IMR-90 (cell line): ENCODE data around the gene ESM1. TPM values are rescaled to one million over a fixed set of nuclear protein-coding genes. Genes with fewer than 3 reads are reported as not detected.

Source experiments
- ATAC-seq: fragments of 200-7000 bp; cut with Tn5 transposase; 2 replicates; pipeline ENCODE4 v1.9.1; 2020; ENCODE audit warnings: low read depth, mild to moderate bottlenecking, moderate library complexity
- BruUV-seq: library from RNA; stranded (reverse); fragments of 400-500 nt; replicated peaks from 2 replicates; lab custom pipeline; 2021; lab: Mats Ljungman, UMichigan
- CTCF ChIA-PET: fragments of 300-600 bp; formaldehyde crosslinking; extraction: SDS; loops from one replicate; lab custom pipeline; 2021; ENCODE audit warnings: antibody characterized with exemption; lab: Yijun Ruan, JAX
- POLR2A ChIA-PET: fragments of 300-600 bp; sonication (Branson Sonifier 250); formaldehyde crosslinking; loops from one replicate; lab custom pipeline; 2022; ENCODE audit warnings: antibody characterized with exemption; ENCODE audit not compliant: unreplicated experiment; lab: Charles Lee
- DNase-seq: peaks from one replicate; pipeline ENCODE4 v3.0.0; 2013
- H2AFZ ChIP-seq: replicated peaks from 2 replicates; pipeline ENCODE3; 2013; ENCODE audit warnings: low read length, mild to moderate bottlenecking; ENCODE audit not compliant: poor library complexity
- H2AK5ac ChIP-seq: 2 replicates; pipeline ENCODE4 v1.6.1; 2013; ENCODE audit warnings: low read depth, low read length, inconsistent platforms
- H2AK9ac ChIP-seq: replicated peaks from 2 replicates; pipeline ENCODE3; 2013; ENCODE audit warnings: mild to moderate bottlenecking, low read depth, low read length, moderate library complexity; ENCODE audit not compliant: poor library complexity
- H2BK120ac ChIP-seq: 2 replicates; pipeline ENCODE4 v1.6.1; 2013; ENCODE audit warnings: low read depth, low read length, inconsistent platforms
- H2BK15ac ChIP-seq: 3 replicates; pipeline ENCODE4 v1.6.1; 2013; ENCODE audit warnings: low read depth, low read length, inconsistent platforms
- H2BK20ac ChIP-seq: 2 replicates; pipeline ENCODE4 v1.6.1; 2013; ENCODE audit warnings: low read depth, mild to moderate bottlenecking, inconsistent platforms, low read length, moderate library complexity
- H2BK5ac ChIP-seq: 2 replicates; pipeline ENCODE4 v1.6.1; 2013; ENCODE audit warnings: mild to moderate bottlenecking, low read depth, low read length, inconsistent platforms; ENCODE audit not compliant: poor library complexity, severe bottlenecking
- H3K14ac ChIP-seq: replicated peaks from 2 replicates; pipeline ENCODE4 v1.6.1; 2013; ENCODE audit warnings: low read depth, low read length, inconsistent platforms
- H3K18ac ChIP-seq: 2 replicates; pipeline ENCODE4 v1.6.1; 2013; ENCODE audit warnings: low read depth, low read length, control low read depth
- H3K23ac ChIP-seq: 2 replicates; pipeline ENCODE4 v1.6.1; 2013; ENCODE audit warnings: low read depth, low read length, inconsistent platforms
- H3K27ac ChIP-seq: 2 replicates; pipeline ENCODE4 v1.5.1; 2013; ENCODE audit warnings: mild to moderate bottlenecking, control low read depth, low read length; ENCODE audit not compliant: insufficient read depth
- H3K27me3 ChIP-seq: 2 replicates; pipeline ENCODE4 v1.6.1; 2013; ENCODE audit warnings: low read length; ENCODE audit not compliant: control insufficient read depth, insufficient read depth
- H3K36me3 ChIP-seq: 2 replicates; pipeline ENCODE4 v1.6.1; 2013; ENCODE audit warnings: low read length, mixed read lengths; ENCODE audit not compliant: control insufficient read depth, insufficient read depth
- H3K4ac ChIP-seq: 2 replicates; pipeline ENCODE4 v1.6.1; 2013; ENCODE audit warnings: low read depth, low read length, inconsistent platforms
- H3K4me1 ChIP-seq: 2 replicates; pipeline ENCODE4 v1.6.1; 2013; ENCODE audit warnings: low read length, mixed read lengths; ENCODE audit not compliant: control insufficient read depth, insufficient read depth
- H3K4me2 ChIP-seq: 2 replicates; pipeline ENCODE4 v1.6.1; 2013; ENCODE audit warnings: low read depth, mild to moderate bottlenecking, control low read depth, low read length, moderate library complexity
- H3K4me3 ChIP-seq: 2 replicates; pipeline ENCODE4 v1.5.1; 2013; ENCODE audit warnings: low read depth, mild to moderate bottlenecking, control low read depth, low read length, moderate library complexity; ENCODE audit not compliant: insufficient read depth
- H3K56ac ChIP-seq: 2 replicates; pipeline ENCODE4 v1.6.1; 2013; ENCODE audit warnings: low read length, inconsistent platforms; ENCODE audit not compliant: insufficient read depth; ENCODE audit errors: extremely low read depth
- H3K79me1 ChIP-seq, 2 experiments: 2 replicates each; pipeline ENCODE4 v1.6.1; 2013; ENCODE audit warnings: low read length in 2 of 2, inconsistent platforms in 1 of 2, low read depth in 1 of 2
- H3K9ac ChIP-seq: 2 replicates; pipeline ENCODE4 v1.6.1; 2013; ENCODE audit warnings: low read depth, low read length, control low read depth
- H3K9me1 ChIP-seq: 2 replicates; pipeline ENCODE4 v1.6.1; 2013; ENCODE audit warnings: low read length, inconsistent platforms; ENCODE audit not compliant: insufficient read depth
- H3K9me3 ChIP-seq: 2 replicates; pipeline ENCODE4 v1.6.1; 2013; ENCODE audit warnings: low read length; ENCODE audit not compliant: control insufficient read depth, insufficient read depth
- H4K20me1 ChIP-seq: 2 replicates; pipeline ENCODE4 v1.6.1; 2013; ENCODE audit warnings: low read length, inconsistent platforms; ENCODE audit not compliant: insufficient read depth
- H4K5ac ChIP-seq: 2 replicates; pipeline ENCODE4 v1.6.1; 2013; ENCODE audit warnings: mild to moderate bottlenecking, low read depth, low read length, control low read depth
- H4K8ac ChIP-seq, 2 experiments: 2 replicates each; pipeline ENCODE4 v1.6.1; 2013; ENCODE audit warnings: low read depth in 2 of 2, low read length in 2 of 2, control low read depth in 1 of 2, inconsistent platforms in 1 of 2
- H4K91ac ChIP-seq: 2 replicates; pipeline ENCODE4 v1.6.1; 2013; ENCODE audit warnings: low read depth, low read length, inconsistent platforms; ENCODE audit not compliant: insufficient read depth
- CEBPB ChIP-seq: IDR thresholded peaks from 2 replicates; pipeline ENCODE4 v1.6.1; 2012; ENCODE audit warnings: low read depth, low read length, improper control_type of control experiment
- CHD1 ChIP-seq: IDR thresholded peaks from 2 replicates; pipeline ENCODE4 v1.6.1; 2012; ENCODE audit warnings: low read depth, low read length, improper control_type of control experiment
- MXI1 ChIP-seq: IDR thresholded peaks from 2 replicates; pipeline ENCODE4 v1.6.1; 2012; ENCODE audit warnings: low read depth, mild to moderate bottlenecking, low read length, moderate library complexity, borderline replicate concordance
- NFE2L2 ChIP-seq: fragments of 150-350 bp; IDR thresholded peaks from 2 replicates; pipeline ENCODE4 v1.6.1; 2016; ENCODE audit warnings: low read depth, mild to moderate bottlenecking, low read length
- POLR2A ChIP-seq: IDR thresholded peaks from 2 replicates; pipeline ENCODE4 v1.6.1; 2012; ENCODE audit warnings: mild to moderate bottlenecking, low read depth, low read length
- RAD21 ChIP-seq: IDR thresholded peaks from 2 replicates; pipeline ENCODE4 v1.6.1; 2012; ENCODE audit warnings: low read length, improper control_type of control experiment
- RCOR1 ChIP-seq: IDR thresholded peaks from 2 replicates; pipeline ENCODE4 v1.6.1; 2012; ENCODE audit warnings: mild to moderate bottlenecking, low read length, improper control_type of control experiment; ENCODE audit not compliant: insufficient replicate concordance
- SMC3 ChIP-seq: fragments of 150-350 bp; IDR thresholded peaks from 2 replicates; pipeline ENCODE4 v1.6.1; 2016; ENCODE audit warnings: low read depth, mild to moderate bottlenecking, antibody characterized with exemption, low read length, moderate library complexity
- USF2 ChIP-seq: fragments of 150-350 bp; IDR thresholded peaks from 2 replicates; pipeline ENCODE4 v1.6.1; 2017; ENCODE audit warnings: mild to moderate bottlenecking, antibody characterized with exemption, low read length, low read depth
- WGBS, 2 experiments: methylation state at CpG; one replicate each; pipeline versions ENCODE4 v1.1.5 to v1.1.7; 2013; ENCODE audit warnings: missing lambda C conversion rate in 2 of 2; ENCODE audit not compliant: insufficient read length in 1 of 2; ENCODE audit errors: extremely low coverage in 2 of 2; 5-methylcytosine and 5-hydroxymethylcytosine counted together
- dilution Hi-C: fragments of 300-500 bp; cut with HindIII; formaldehyde crosslinking; loops from one replicate; pipeline ENCODE4 v1.14.3; 2018; ENCODE audit warnings: low sequenced_read_pairs; ENCODE audit not compliant: unreplicated experiment
- in situ Hi-C: fragments of 300-500 bp; cut with MboI; formaldehyde crosslinking; loops from 3 replicates; pipeline ENCODE4 v1.14.3; 2019; ENCODE audit warnings: low sequenced_read_pairs, inconsistent platforms, mixed read lengths
- intact Hi-C: fragments of 100-400 bp; cut with micrococcal nuclease; formaldehyde crosslinking; loops from 2 replicates; pipeline ENCODE4 v1.10.0; 2022
- polyA plus RNA-seq, 3 experiments: library from polyadenylated mRNA; depleted of rRNA; stranded (reverse); fragments of >200 nt; gene quantifications; 2 replicates each; pipeline ENCODE4 v1.2.3, GENCODE V29; 2012; ENCODE audit warnings: low replicate concordance in 1 of 3
- total RNA-seq: library from RNA; depleted of rRNA; stranded (reverse); fragments of >200 nt; gene quantifications from 2 replicates; pipeline ENCODE4 v1.2.3, GENCODE V29; 2012

ESM1 gene
- total and polyA plus RNA-seq, 2 of the 4 experiments (the other 2 are of a cell fraction), result 7.1 to 10.2 TPM

- Histone ChIP-seq H3K18ac (no peak overlapping the region), H2BK5ac (no peak overlapping the region), H4K5ac (no peak overlapping the region), H2AK9ac (no peak overlapping the region), H4K20me1 (no peaks in the 10 kb centered on the region), H3K36me3 (no peaks in the 10 kb centered on the region), H3K4me1 (no peaks in the 10 kb centered on the region), H2BK20ac (no peak overlapping the region), H3K4me2 (no peak overlapping the region), H3K9me3 (no peaks in the 10 kb centered on the region), H2AK5ac (no peak overlapping the region), H3K23ac (no peak overlapping the region), H3K79me1 (no peaks in the 10 kb centered on the region), H4K91ac (no peak overlapping the region), H3K14ac (no peak overlapping the region), H3K4me3 (no peak overlapping the region), H2BK15ac (no peak overlapping the region), H3K4ac (no peak overlapping the region), H3K9ac (no peak overlapping the region), H4K8ac (no peak overlapping the region), H2AFZ (no peak overlapping the region), H3K27me3 (peaks cover 3% of the 10 kb centered on the region), H3K9me1 (no peaks in the 10 kb centered on the region), H3K27ac (no peak overlapping the region), H3K56ac (no peak overlapping the region), H2BK120ac (no peak overlapping the region)
- DNase-seq (no peak), ATAC-seq (no peak)
- intact Hi-C loops (no loop called here), in situ Hi-C loops (no loop called here), dilution Hi-C loops (no loop called here)
- POLR2A ChIA-PET, result no interaction called here
- WGBS, 2 experiments, result no CpG with 5 or more reads among the region's 1 CpG
- BruUV-seq, result no TSS peak
- TF ChIP-seq NFE2L2, result no peak
- no peak for TF ChIP-seq CEBPB
- TF ChIP-seq CHD1, result no peak
- TF ChIP-seq POLR2A, result no peak
- TF ChIP-seq RCOR1, result no peak
- TF ChIP-seq RAD21, result no peak
- TF ChIP-seq USF2, result no peak
- no peak for TF ChIP-seq SMC3
- TF ChIP-seq MXI1, result no peak
- CTCF ChIA-PET, result no interaction called here
Measured at GRCh38 chr5:54975701-54976100, 9.7 kb downstream of the ESM1 start.
